ENCODE measurements around the gene ZKSCAN5. TPM values are rescaled to one million over a fixed set of nuclear protein-coding genes. Genes with fewer than 3 reads are reported as not detected.

Gene ZKSCAN5
- total RNA-seq, 1 donor from 2014 or later, result 14.0 TPM

GRCh38 chr7:99535667-99536066 is 31.2 kb downstream of the ZKSCAN5 start:
- H3K36me3 Mint-ChIP-seq, result peaks cover 41% of the 10 kb centered on the region
- H3K4me3 Mint-ChIP-seq, result no peak overlapping the region
- no peak for DNase-seq (ENCODE audit: extremely low spot score, unreplicated experiment)
- no peak overlapping the region for H3K27ac Mint-ChIP-seq
- no peaks in the 10 kb centered on the region for H3K27me3 Mint-ChIP-seq
- TF ChIP-seq CTCF (conservative IDR thresholded peaks at IDR 0.05), result no peak
- peaks cover 5% of the 10 kb centered on the region for H3K9me3 Mint-ChIP-seq
- no peaks in the 10 kb centered on the region for H3K4me1 Mint-ChIP-seq (ENCODE audit: unreplicated experiment)

DNA sequence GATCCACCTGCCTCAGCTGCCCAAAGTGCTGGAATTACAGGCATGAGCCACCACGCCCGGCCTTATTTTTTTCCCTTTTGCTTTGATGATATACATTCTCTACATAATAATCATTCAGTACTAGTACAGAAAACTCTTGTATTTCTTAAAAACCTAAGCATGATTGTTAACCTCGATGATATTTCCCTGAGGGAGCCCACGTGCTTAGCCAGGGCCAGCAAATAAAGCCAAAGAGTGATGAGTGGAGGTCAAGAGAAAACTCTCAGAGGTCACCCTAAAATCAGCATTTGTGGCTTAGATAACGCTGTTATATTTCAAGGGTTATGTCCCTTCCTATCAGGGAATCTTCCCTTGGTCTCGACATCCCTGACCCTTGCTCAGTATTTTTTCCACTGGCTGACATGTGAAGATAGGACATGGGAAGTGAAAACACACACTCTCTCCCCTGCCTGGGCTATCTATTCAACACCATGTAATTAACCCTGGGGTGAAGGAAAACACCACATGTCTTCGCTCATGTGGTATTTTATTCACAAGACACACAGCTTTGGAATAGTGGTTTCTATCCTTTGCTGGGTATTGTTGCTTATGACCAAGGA is 34.9 kb downstream of the ZKSCAN5 start:
- no peaks in the 10 kb centered on the region for H3K27me3 Mint-ChIP-seq
- no peak for DNase-seq (ENCODE audit: extremely low spot score, unreplicated experiment)
- H3K36me3 Mint-ChIP-seq, result peaks cover 19% of the 10 kb centered on the region

DNA sequence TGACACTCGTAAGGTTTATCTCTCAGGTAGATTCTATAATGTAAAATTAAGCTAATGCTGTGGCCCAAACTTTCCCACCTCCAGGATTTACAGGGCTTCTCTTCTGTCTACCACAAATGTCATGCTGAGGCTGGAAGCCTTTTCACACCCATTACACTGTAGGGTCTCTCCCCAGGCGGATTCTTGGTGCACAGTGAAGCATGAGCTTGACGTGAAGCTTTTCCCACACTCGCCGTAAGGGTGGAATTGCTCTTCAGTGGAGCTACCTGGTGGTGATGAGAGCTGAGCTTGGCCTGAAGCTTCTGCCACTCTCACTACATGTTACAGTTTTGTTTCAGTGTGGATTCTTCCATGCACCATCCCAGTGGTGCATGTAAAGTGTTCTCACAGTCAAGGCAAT is 36.1 kb downstream of the ZKSCAN5 start:
- Mint-ChIP-seq H3K4me3 (no peak overlapping the region), H3K4me1 (ENCODE audit: unreplicated experiment) (no peaks in the 10 kb centered on the region), H3K27ac (no peak overlapping the region), H3K27me3 (no peaks in the 10 kb centered on the region), H3K36me3 (peaks cover 20% of the 10 kb centered on the region), H3K9me3 (peaks cover 5% of the 10 kb centered on the region)
- no peak for DNase-seq (ENCODE audit: extremely low spot score, unreplicated experiment)
- TF ChIP-seq CTCF (conservative IDR thresholded peaks at IDR 0.05), result no peak

More for the DNA sequence above, 34.9 kb downstream of the ZKSCAN5 start:
- H3K9me3 Mint-ChIP-seq, result peaks cover 5% of the 10 kb centered on the region
- H3K4me1 Mint-ChIP-seq (ENCODE audit: unreplicated experiment), result no peaks in the 10 kb centered on the region
- TF ChIP-seq CTCF (conservative IDR thresholded peaks at IDR 0.05), result no peak
- H3K4me3 Mint-ChIP-seq, result no peak overlapping the region
- no peak overlapping the region for H3K27ac Mint-ChIP-seq

GRCh38 chr7:99541212-99541611 is 36.8 kb downstream of the ZKSCAN5 start:
- Mint-ChIP-seq H3K27ac (no peak overlapping the region), H3K36me3 (peaks cover 20% of the 10 kb centered on the region), H3K4me1 (ENCODE audit: unreplicated experiment) (no peaks in the 10 kb centered on the region), H3K27me3 (no peaks in the 10 kb centered on the region), H3K4me3 (no peak overlapping the region), H3K9me3 (peaks cover 5% of the 10 kb centered on the region)
- no peak for DNase-seq (ENCODE audit: extremely low spot score, unreplicated experiment)
- no peak for TF ChIP-seq CTCF (conservative IDR thresholded peaks at IDR 0.05)

GRCh38 chr7:99543081-99543671 is 38.7 kb downstream of the ZKSCAN5 start:
- no peak overlapping the region for H3K4me3 Mint-ChIP-seq
- H3K27me3 Mint-ChIP-seq, result no peaks in the 10 kb centered on the region
- peaks cover 15% of the 10 kb centered on the region for H3K9me3 Mint-ChIP-seq
- no peak for DNase-seq (ENCODE audit: extremely low spot score, unreplicated experiment)
- no peaks in the 10 kb centered on the region for H3K4me1 Mint-ChIP-seq (ENCODE audit: unreplicated experiment)
- H3K36me3 Mint-ChIP-seq, result peaks cover 37% of the 10 kb centered on the region
- H3K27ac Mint-ChIP-seq, result no peak overlapping the region
- TF ChIP-seq CTCF (conservative IDR thresholded peaks at IDR 0.05), result no peak
